Measurements from ENCODE around the gene GCNA. TPM values are rescaled to one million over a fixed set of nuclear protein-coding genes. Genes with fewer than 3 reads are reported as not detected.

The GCNA gene
- total RNA-seq, 2 donors from 2014 or later = 2.1 to 2.3 TPM

DNA sequence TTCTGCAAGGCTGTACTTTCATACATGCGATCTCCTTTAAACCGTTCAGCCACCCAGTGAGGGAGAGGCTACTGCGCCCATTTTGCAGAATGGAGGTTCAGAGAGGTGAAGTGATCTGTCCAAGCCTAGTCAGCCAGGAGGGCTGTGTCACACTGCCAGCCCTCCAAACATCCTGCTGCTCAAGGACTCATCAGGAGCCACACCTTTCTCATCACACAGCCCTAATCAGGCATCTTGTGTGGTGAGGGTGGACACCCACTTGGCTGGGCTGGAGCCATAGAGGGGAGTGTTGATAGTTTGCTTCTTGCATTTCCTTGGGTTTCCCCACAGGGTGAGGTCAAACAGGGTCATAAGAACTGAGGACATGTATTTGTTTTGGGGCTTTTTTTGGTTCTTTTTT, 45.5 kb downstream of the GCNA start:
- Histone ChIP-seq H3K27me3 (ENCODE audit: control insufficient read depth, insufficient read depth, low read length, poor library complexity, severe bottlenecking) (no peaks in the 10 kb centered on the region), H3K27ac (ENCODE audit: low read depth, low read length) (no peak overlapping the region), H3K4me1 (ENCODE audit: control insufficient read depth, insufficient read depth, low read length) (no peaks in the 10 kb centered on the region), H3K9me3 (ENCODE audit: control insufficient read depth, low read length) (no peaks in the 10 kb centered on the region), H3K9ac (ENCODE audit: extremely low read depth, low read length, poor library complexity, severe bottlenecking) (no peak overlapping the region), H3K4me3 (ENCODE audit: low read length) (no peak overlapping the region), H3K36me3 (ENCODE audit: control insufficient read depth, insufficient read depth, low read length) (no peaks in the 10 kb centered on the region)
- Mint-ChIP-seq H3K36me3 (ENCODE audit: low read depth) (no peaks in the 10 kb centered on the region), H3K4me1 (no peaks in the 10 kb centered on the region), H3K27me3 (ENCODE audit: insufficient read depth) (no peaks in the 10 kb centered on the region), H3K9me3 (peaks cover 72% of the 10 kb centered on the region), H3K4me3 (no peak overlapping the region), H3K27ac (no peak overlapping the region)
- no peak for DNase-seq
- 93% methylated on average over 2 to 3 of the region's 3 CpGs for WGBS, 2 experiments (ENCODE audit: insufficient coverage in 1 of 2, insufficient read length in 1 of 2)
- TF ChIP-seq, protein P1, sequence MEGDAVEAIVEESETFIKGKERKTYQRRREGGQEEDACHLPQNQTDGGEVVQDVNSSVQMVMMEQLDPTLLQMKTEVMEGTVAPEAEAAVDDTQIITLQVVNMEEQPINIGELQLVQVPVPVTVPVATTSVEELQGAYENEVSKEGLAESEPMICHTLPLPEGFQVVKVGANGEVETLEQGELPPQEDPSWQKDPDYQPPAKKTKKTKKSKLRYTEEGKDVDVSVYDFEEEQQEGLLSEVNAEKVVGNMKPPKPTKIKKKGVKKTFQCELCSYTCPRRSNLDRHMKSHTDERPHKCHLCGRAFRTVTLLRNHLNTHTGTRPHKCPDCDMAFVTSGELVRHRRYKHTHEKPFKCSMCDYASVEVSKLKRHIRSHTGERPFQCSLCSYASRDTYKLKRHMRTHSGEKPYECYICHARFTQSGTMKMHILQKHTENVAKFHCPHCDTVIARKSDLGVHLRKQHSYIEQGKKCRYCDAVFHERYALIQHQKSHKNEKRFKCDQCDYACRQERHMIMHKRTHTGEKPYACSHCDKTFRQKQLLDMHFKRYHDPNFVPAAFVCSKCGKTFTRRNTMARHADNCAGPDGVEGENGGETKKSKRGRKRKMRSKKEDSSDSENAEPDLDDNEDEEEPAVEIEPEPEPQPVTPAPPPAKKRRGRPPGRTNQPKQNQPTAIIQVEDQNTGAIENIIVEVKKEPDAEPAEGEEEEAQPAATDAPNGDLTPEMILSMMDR (conservative IDR thresholded peaks at IDR 0.05) = no peak

DNA sequence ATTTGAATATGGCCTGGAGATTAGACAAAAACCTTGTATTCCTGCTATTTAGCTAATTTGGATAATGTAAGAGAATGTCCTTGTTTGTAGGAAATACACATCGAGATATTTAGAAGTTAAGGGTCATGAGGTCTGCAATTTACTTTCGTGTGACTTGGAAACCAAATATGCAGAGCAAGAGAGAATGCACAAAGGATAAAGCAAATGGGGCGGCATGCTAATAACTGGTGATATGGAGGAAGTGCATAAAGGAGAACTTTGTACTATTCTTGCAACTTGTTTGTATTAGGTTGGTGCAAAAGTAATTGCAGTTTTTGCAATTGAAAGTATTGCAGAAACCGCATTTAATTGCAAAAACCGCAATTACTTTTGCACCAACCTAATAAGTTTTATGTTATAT, 47.2 kb downstream of the GCNA start:
- H3K4me3 ChIP-seq (ENCODE audit: low read length) = no peak overlapping the region
- no peaks in the 10 kb centered on the region for H3K36me3 ChIP-seq (ENCODE audit: control insufficient read depth, insufficient read depth, low read length)
- Mint-ChIP-seq H3K27ac (no peak overlapping the region), H3K4me3 (no peak overlapping the region), H3K9me3 (peaks cover 67% of the 10 kb centered on the region), H3K36me3 (ENCODE audit: low read depth) (no peaks in the 10 kb centered on the region), H3K4me1 (no peaks in the 10 kb centered on the region), H3K27me3 (ENCODE audit: insufficient read depth) (no peaks in the 10 kb centered on the region)
- DNase-seq = no peak
- no peaks in the 10 kb centered on the region for H3K9me3 ChIP-seq (ENCODE audit: control insufficient read depth, low read length)
- 94 to 96% methylated on average over 3 of the region's 5 CpGs for WGBS, 2 experiments (ENCODE audit: insufficient coverage in 1 of 2, insufficient read length in 1 of 2)
- TF ChIP-seq, protein P1 (conservative IDR thresholded peaks at IDR 0.05) = no peak
- H3K27ac ChIP-seq (ENCODE audit: low read depth, low read length) = no peak overlapping the region
- no peaks in the 10 kb centered on the region for H3K27me3 ChIP-seq (ENCODE audit: control insufficient read depth, insufficient read depth, low read length, poor library complexity, severe bottlenecking)
- no peak overlapping the region for H3K9ac ChIP-seq (ENCODE audit: extremely low read depth, low read length, poor library complexity, severe bottlenecking)
- H3K4me1 ChIP-seq (ENCODE audit: control insufficient read depth, insufficient read depth, low read length) = no peaks in the 10 kb centered on the region

DNA sequence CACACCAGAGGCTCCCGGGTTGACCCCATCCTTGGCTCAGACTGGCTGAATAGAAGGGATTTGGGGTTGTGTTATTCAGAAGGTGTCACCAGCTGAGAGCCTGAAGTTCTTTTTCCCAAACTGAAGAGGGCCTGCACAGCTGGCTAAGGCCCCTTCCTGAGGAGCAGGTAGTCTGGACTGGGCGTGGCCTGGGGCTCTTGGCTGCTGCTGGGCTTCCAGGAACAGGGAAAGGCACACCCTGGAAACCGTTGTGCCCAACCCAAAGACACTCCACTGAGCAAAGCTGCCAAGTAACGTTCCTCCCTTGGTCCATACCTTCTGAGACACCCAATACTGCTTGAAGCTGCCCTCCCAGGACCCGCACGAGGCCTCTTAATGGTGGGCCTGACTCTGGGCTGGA, 48.3 kb downstream of the GCNA start:
- Histone ChIP-seq H3K36me3 (ENCODE audit: control insufficient read depth, insufficient read depth, low read length) (no peaks in the 10 kb centered on the region), H3K4me1 (ENCODE audit: control insufficient read depth, insufficient read depth, low read length) (no peaks in the 10 kb centered on the region), H3K4me3 (ENCODE audit: low read length) (no peak overlapping the region), H3K9ac (ENCODE audit: extremely low read depth, low read length, poor library complexity, severe bottlenecking) (no peak overlapping the region), H3K9me3 (ENCODE audit: control insufficient read depth, low read length) (no peaks in the 10 kb centered on the region), H3K27ac (ENCODE audit: low read depth, low read length) (no peak overlapping the region), H3K27me3 (ENCODE audit: control insufficient read depth, insufficient read depth, low read length, poor library complexity, severe bottlenecking) (no peaks in the 10 kb centered on the region)
- H3K36me3 Mint-ChIP-seq (ENCODE audit: low read depth) = no peaks in the 10 kb centered on the region
- H3K27me3 Mint-ChIP-seq (ENCODE audit: insufficient read depth) = no peaks in the 10 kb centered on the region
- 90 to 92% methylated on average over 2 to 6 of the region's 6 CpGs for WGBS, 2 experiments (ENCODE audit: insufficient coverage in 1 of 2, insufficient read length in 1 of 2)
- H3K27ac Mint-ChIP-seq = no peak overlapping the region
- TF ChIP-seq, protein P1 (conservative IDR thresholded peaks at IDR 0.05) = no peak
- H3K4me1 Mint-ChIP-seq = no peaks in the 10 kb centered on the region
- H3K4me3 Mint-ChIP-seq = no peak overlapping the region
- H3K9me3 Mint-ChIP-seq = peaks cover 57% of the 10 kb centered on the region
- no peak for DNase-seq

All from endodermal cell (in vitro differentiated cells).